ENCODE data around the gene ARHGEF4.

DNA sequence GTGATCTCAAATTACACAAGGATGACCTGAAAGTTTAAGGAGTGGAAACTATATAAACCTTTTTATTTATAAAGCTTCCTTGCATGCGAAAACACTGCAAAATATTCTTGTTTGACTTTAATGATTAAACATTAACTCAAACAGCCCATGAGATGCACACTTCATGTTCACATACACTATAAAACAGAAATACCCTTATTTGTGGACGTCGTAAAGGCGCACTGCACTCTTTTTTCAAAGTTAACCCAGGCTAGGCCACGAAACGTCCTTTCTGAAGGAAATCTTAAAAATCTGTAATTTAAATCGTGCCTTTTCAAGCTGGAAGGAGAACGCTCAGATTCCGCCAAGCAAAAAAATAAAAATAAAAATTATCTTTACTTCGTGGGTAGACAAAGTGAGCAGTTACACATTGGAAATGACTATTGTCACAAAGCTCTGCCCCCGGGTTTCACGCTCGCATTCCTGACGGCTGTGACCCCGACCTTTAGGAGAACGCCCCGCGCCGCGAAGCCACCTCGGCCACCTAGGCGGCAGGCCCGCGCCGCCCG lies 255.8 kb downstream of the ARHGEF4 start:
- no peak for TF ChIP-seq POLR2AphosphoS5 (IDR thresholded peaks at IDR 0.05)
- TF ChIP-seq, protein P1, sequence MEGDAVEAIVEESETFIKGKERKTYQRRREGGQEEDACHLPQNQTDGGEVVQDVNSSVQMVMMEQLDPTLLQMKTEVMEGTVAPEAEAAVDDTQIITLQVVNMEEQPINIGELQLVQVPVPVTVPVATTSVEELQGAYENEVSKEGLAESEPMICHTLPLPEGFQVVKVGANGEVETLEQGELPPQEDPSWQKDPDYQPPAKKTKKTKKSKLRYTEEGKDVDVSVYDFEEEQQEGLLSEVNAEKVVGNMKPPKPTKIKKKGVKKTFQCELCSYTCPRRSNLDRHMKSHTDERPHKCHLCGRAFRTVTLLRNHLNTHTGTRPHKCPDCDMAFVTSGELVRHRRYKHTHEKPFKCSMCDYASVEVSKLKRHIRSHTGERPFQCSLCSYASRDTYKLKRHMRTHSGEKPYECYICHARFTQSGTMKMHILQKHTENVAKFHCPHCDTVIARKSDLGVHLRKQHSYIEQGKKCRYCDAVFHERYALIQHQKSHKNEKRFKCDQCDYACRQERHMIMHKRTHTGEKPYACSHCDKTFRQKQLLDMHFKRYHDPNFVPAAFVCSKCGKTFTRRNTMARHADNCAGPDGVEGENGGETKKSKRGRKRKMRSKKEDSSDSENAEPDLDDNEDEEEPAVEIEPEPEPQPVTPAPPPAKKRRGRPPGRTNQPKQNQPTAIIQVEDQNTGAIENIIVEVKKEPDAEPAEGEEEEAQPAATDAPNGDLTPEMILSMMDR (IDR thresholded peaks at IDR 0.05), result no peak
- no peak for TF ChIP-seq POLR2A (IDR thresholded peaks at IDR 0.05)
- no peak for TF ChIP-seq EP300 (IDR thresholded peaks at IDR 0.05)

Measured in sigmoid colon (tissue), 4 donors.